Esophagus muscularis mucosa (tissue), 3 donors: ENCODE measurements around the gene VBP1.

Experiments
- CTCF ChIP-seq, 3 experiments: fragments of 200-600 bp in 2 of 3; fragments of 450-650 bp in 1 of 3; sonication (generic) in 2 of 3; IDR thresholded peaks; one replicate each; pipeline ENCODE4 v1.5.1; 2017 to 2019; ENCODE audit warnings: antibody characterized with exemption in 3 of 3, mild to moderate bottlenecking in 2 of 3, moderate library complexity in 1 of 3
- POLR2AphosphoS5 ChIP-seq, 2 donors: sonication (generic); formaldehyde crosslinking; IDR thresholded peaks; one replicate each; pipeline ENCODE4 v1.6.1; 2017; ENCODE audit warnings: antibody characterized with exemption in 2 of 2

GRCh38 chrX:155235891-155236290, 19.6 kb downstream of the VBP1 start:
- no peak for TF ChIP-seq POLR2AphosphoS5 (IDR thresholded peaks at IDR 0.05)
- TF ChIP-seq CTCF (IDR thresholded peaks at IDR 0.05) = no peak
